ENCODE measurements around the gene ADAM12. TPM values are rescaled to one million over a fixed set of nuclear protein-coding genes. Genes with fewer than 3 reads are reported as not detected.

Gene ADAM12
- total and polyA plus RNA-seq, 2 experiments from 2014 or later: 0.13 to 0.87 TPM

DNA sequence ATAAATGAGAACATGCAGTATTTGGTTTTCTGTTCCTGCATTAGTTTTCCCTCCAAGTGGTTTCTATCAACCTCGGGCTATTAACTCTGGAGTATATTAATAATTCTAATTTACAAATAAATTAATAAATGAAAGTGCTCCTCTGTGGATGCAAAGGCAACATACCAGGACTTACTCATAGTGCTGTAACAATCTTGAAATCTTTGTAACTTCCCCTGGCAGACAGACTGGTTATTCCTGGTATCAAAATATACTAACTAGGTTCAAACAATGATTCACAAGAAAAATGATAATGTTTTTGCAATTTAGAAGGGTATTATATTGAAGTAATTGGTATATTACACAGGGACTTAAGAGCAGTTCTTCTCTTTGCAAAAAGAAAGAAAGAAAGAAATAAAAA lies 314.7 kb downstream of the ADAM12 start:
- Histone ChIP-seq H3K4me2 (no peak overlapping the region), H3K36me3 (ENCODE audit: insufficient read depth) (no peaks in the 10 kb centered on the region), H3K4me1 (ENCODE audit: insufficient read depth) (0 out of 2 replicates have a peak, but pooled peaks cover under 1% of the 10 kb centered on the region), H3K79me2 (replicated peaks; ENCODE audit: insufficient read depth) (no peaks in the 10 kb centered on the region), H3K4me3 (no peak overlapping the region), H3F3A (replicated peaks; ENCODE audit: low read depth) (no peaks in the 10 kb centered on the region), H4K20me1 (replicated peaks; ENCODE audit: insufficient read depth) (no peaks in the 10 kb centered on the region), H3K27ac (ENCODE audit: low read depth) (no peak overlapping the region), H3K27me3 (ENCODE audit: insufficient read depth) (no peaks in the 10 kb centered on the region), H2AFZ (no peak overlapping the region), H3K9me2 (ENCODE audit: insufficient read depth) (0 out of 2 replicates have a peak, but pooled peaks cover 3% of the 10 kb centered on the region)
- H3K36me3 Mint-ChIP-seq (ENCODE audit: low read depth): no peaks in the 10 kb centered on the region
- no peak overlapping the region for H3K27ac Mint-ChIP-seq
- no peaks in the 10 kb centered on the region for H3K27me3 Mint-ChIP-seq (ENCODE audit: insufficient read depth, low read depth, poor library complexity)
- DNase-seq (ENCODE audit: low spot score) (no peak), ATAC-seq (no peak)
- H3K4me1 Mint-ChIP-seq: no peaks in the 10 kb centered on the region
- TF ChIP-seq STAT1 (IDR thresholded peaks at IDR 0.05; ENCODE audit: unreplicated experiment) (no peak), ZNF114 (CRISPR knock-in tag; IDR thresholded peaks at IDR 0.05) (no peak), POLR2AphosphoS5 (IDR thresholded peaks at IDR 0.05; ENCODE audit: low read depth) (no peak), EZH2phosphoT487 (IDR thresholded peaks at IDR 0.05; ENCODE audit: unreplicated experiment) (no peak)
- H3K9me3 Mint-ChIP-seq: peaks cover 5% of the 10 kb centered on the region; the same call in 2 of the 3 replicates
- no peak overlapping the region for H3K4me3 Mint-ChIP-seq

DNA sequence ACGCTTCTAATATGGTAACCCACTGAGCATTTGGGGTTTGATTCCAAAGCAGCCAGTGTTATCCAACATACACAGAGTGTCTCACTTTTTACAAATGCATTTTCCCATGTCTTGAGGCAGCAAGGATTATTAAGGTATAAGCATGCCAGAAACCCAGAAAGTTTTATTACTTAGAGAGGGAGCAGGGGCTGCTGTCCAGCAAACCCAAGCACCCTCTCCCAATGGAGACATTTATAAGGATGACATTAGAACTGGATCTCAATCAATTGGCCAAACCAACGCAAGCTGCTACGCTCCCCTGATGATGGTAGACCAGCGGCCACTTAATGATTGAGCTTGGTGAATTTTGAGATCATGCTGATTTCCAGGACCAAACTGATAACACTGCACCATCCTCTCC lies 315.7 kb downstream of the ADAM12 start:
- H3K27ac ChIP-seq (ENCODE audit: low read depth): no peak overlapping the region
- 0 out of 2 replicates have a peak, but pooled peaks cover 3% of the 10 kb centered on the region for H3K9me2 ChIP-seq (ENCODE audit: insufficient read depth)
- Mint-ChIP-seq H3K27ac (no peak overlapping the region), H3K27me3 (ENCODE audit: insufficient read depth, low read depth, poor library complexity) (no peaks in the 10 kb centered on the region), H3K4me1 (0 out of 3 replicates have a peak, but pooled peaks cover 2% of the 10 kb centered on the region), H3K4me3 (no peak overlapping the region), H3K9me3 (peaks cover 5% of the 10 kb centered on the region; the same call in 2 of the 3 replicates), H3K36me3 (ENCODE audit: low read depth) (no peaks in the 10 kb centered on the region)
- H3K79me2 ChIP-seq (replicated peaks; ENCODE audit: insufficient read depth): no peaks in the 10 kb centered on the region
- no peak overlapping the region for H2AFZ ChIP-seq
- H3K4me3 ChIP-seq: no peak overlapping the region
- H3K4me2 ChIP-seq: no peak overlapping the region
- no peak for ATAC-seq
- 0 out of 2 replicates have a peak, but pooled peaks cover 5% of the 10 kb centered on the region for H3K4me1 ChIP-seq (ENCODE audit: insufficient read depth)
- H3F3A ChIP-seq (replicated peaks; ENCODE audit: low read depth): no peaks in the 10 kb centered on the region
- H3K36me3 ChIP-seq (ENCODE audit: insufficient read depth): no peaks in the 10 kb centered on the region
- H3K27me3 ChIP-seq (ENCODE audit: insufficient read depth): no peaks in the 10 kb centered on the region
- H4K20me1 ChIP-seq (replicated peaks; ENCODE audit: insufficient read depth): no peaks in the 10 kb centered on the region
- DNase-seq (ENCODE audit: low spot score): no peak
- TF ChIP-seq CREB1 (CRISPR knock-in tag; IDR thresholded peaks at IDR 0.05; ENCODE audit: low read depth) (no peak), JUNB (IDR thresholded peaks at IDR 0.05; ENCODE audit: unreplicated experiment) (no peak), ZNF114 (CRISPR knock-in tag; IDR thresholded peaks at IDR 0.05) (no peak), EZH2phosphoT487 (IDR thresholded peaks at IDR 0.05; ENCODE audit: unreplicated experiment) (no peak), ZNF331 (CRISPR knock-in tag; IDR thresholded peaks at IDR 0.05; ENCODE audit: low read depth) (no peak), POLR2AphosphoS5 (IDR thresholded peaks at IDR 0.05; ENCODE audit: low read depth) (no peak), NANOG (IDR thresholded peaks at IDR 0.05; ENCODE audit: borderline replicate concordance) (no peak), EZH2 (IDR thresholded peaks at IDR 0.05; ENCODE audit: low read depth, unreplicated experiment) (no peak), STAT1 (IDR thresholded peaks at IDR 0.05; ENCODE audit: unreplicated experiment) (no peak)
- TF ChIP-seq, protein P1, sequence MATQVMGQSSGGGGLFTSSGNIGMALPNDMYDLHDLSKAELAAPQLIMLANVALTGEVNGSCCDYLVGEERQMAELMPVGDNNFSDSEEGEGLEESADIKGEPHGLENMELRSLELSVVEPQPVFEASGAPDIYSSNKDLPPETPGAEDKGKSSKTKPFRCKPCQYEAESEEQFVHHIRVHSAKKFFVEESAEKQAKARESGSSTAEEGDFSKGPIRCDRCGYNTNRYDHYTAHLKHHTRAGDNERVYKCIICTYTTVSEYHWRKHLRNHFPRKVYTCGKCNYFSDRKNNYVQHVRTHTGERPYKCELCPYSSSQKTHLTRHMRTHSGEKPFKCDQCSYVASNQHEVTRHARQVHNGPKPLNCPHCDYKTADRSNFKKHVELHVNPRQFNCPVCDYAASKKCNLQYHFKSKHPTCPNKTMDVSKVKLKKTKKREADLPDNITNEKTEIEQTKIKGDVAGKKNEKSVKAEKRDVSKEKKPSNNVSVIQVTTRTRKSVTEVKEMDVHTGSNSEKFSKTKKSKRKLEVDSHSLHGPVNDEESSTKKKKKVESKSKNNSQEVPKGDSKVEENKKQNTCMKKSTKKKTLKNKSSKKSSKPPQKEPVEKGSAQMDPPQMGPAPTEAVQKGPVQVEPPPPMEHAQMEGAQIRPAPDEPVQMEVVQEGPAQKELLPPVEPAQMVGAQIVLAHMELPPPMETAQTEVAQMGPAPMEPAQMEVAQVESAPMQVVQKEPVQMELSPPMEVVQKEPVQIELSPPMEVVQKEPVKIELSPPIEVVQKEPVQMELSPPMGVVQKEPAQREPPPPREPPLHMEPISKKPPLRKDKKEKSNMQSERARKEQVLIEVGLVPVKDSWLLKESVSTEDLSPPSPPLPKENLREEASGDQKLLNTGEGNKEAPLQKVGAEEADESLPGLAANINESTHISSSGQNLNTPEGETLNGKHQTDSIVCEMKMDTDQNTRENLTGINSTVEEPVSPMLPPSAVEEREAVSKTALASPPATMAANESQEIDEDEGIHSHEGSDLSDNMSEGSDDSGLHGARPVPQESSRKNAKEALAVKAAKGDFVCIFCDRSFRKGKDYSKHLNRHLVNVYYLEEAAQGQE (IDR thresholded peaks at IDR 0.05; ENCODE audit: unreplicated experiment): no peak
- TF ChIP-seq, protein P2, sequence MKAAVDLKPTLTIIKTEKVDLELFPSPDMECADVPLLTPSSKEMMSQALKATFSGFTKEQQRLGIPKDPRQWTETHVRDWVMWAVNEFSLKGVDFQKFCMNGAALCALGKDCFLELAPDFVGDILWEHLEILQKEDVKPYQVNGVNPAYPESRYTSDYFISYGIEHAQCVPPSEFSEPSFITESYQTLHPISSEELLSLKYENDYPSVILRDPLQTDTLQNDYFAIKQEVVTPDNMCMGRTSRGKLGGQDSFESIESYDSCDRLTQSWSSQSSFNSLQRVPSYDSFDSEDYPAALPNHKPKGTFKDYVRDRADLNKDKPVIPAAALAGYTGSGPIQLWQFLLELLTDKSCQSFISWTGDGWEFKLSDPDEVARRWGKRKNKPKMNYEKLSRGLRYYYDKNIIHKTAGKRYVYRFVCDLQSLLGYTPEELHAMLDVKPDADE (IDR thresholded peaks at IDR 0.05): no peak
- TF ChIP-seq, protein P3, sequence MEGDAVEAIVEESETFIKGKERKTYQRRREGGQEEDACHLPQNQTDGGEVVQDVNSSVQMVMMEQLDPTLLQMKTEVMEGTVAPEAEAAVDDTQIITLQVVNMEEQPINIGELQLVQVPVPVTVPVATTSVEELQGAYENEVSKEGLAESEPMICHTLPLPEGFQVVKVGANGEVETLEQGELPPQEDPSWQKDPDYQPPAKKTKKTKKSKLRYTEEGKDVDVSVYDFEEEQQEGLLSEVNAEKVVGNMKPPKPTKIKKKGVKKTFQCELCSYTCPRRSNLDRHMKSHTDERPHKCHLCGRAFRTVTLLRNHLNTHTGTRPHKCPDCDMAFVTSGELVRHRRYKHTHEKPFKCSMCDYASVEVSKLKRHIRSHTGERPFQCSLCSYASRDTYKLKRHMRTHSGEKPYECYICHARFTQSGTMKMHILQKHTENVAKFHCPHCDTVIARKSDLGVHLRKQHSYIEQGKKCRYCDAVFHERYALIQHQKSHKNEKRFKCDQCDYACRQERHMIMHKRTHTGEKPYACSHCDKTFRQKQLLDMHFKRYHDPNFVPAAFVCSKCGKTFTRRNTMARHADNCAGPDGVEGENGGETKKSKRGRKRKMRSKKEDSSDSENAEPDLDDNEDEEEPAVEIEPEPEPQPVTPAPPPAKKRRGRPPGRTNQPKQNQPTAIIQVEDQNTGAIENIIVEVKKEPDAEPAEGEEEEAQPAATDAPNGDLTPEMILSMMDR (conservative IDR thresholded peaks at IDR 0.05; ENCODE audit: low read depth in 2 of 2): no peak
